PC-9 (cell line): ENCODE measurements around the gene SPR.

Source experiments
- CTCF ChIP-seq: fragments of 200-600 bp; sonication (generic); conservative IDR thresholded peaks from 2 replicates; pipeline ENCODE4 v1.6.1; 2017; ENCODE audit warnings: mixed run types, antibody characterized with exemption, mild to moderate bottlenecking, moderate library complexity
- EZH2 ChIP-seq: fragments of 200-600 bp; sonication (generic); IDR thresholded peaks from 2 replicates; pipeline ENCODE4 v1.8.0; 2017; ENCODE audit warnings: antibody characterized with exemption, low read depth

GRCh38 chr2:72917877-72918553 lies 30.8 kb downstream of the SPR start:
- TF ChIP-seq EZH2 (no peak), CTCF (no peak)
